Raji (cell line): Measurements from ENCODE around the gene KAT2A.

Experiments used
- POLR2A ChIP-seq: IDR thresholded peaks from 2 replicates; pipeline ENCODE4 v1.6.1; 2011; ENCODE audit warnings: low read depth, low read length, control low read depth; ENCODE audit not compliant: insufficient read depth

The KAT2A gene

DNA sequence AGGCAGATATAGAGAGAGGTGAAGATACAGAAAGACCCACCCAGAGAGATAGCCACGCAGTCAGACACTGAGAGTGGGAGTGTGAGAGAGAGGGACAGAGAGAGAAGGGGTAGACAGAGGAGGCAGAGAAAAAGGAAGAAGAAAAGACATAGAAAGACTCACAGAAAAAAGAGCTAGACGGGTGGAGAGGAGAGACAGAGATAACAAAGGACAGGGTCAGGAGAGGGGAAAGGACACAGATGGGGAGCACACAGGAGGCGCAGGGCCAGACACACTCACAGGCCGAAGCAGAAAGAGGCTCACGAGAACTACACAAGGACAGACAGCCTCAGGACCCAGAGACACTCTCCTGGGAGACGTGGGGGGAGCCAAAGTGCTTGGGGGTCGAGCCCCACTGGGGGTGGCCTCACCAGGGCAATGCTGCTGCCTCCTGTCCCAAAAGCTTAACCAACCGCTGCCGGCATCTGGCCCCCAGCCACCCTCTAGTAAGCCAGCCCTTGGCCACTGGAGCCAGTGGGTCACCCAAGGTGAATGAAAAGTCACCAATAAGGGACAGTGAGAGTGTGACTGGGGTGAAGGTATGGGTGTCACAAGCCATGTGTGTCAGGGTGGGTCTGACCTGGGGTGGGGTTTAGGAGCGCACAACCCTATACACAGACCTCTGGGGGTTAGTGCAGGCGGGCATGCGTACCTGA lies 26.6 kb downstream of the KAT2A start:
- TF ChIP-seq POLR2A, result no peak

DNA sequence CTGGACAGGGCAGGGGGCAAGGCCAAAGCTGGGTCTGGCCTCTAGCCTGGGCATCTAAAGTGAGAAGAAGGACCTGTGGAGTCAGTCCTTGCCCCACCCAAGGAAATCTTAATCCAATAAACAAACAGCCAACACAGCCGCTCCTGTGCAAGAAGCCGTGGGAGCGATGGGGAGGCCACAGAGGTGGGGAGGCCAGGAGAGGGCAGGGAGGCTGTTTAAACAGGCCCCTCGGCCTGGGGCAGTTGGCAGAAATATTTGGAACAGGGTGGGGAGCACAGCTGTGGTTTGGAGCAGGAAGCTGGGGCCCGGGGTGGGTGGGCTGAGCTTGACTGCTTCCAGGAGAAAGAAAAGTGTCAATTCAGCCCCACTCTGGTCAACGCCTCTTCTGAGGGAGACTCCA lies 28.2 kb downstream of the KAT2A start:
- no peak for TF ChIP-seq POLR2A

- TF ChIP-seq POLR2A, result no peak
These were observed 30.0 kb downstream of the KAT2A start for GRCh38 chr17:42090964-42091790.

DNA sequence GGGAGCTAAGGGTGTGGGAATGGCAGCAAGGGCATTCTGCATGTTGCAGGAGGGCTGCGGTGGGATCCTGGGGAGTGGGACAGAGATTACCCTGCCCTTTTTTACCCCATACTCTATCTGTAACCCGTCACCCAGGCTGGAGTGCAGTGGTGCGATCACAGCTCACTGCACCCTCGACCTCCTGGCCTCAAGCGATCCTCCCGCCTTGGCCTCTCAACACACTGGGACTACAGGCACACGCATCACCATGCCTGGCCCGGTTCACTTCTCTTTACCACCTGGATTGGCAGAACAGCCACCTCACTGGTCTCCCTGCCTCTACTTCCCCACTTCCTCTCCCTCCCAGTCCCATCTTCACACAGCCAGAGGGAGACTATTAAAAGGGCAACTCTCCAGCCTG lies 32.4 kb downstream of the KAT2A start:
- TF ChIP-seq POLR2A, result no peak

- TF ChIP-seq POLR2A, result no peak
These were observed 33.1 kb downstream of the KAT2A start for GRCh38 chr17:42087736-42088705.

- TF ChIP-seq POLR2A, result no peak
These were observed 34.0 kb downstream of the KAT2A start for GRCh38 chr17:42087042-42087701.

DNA sequence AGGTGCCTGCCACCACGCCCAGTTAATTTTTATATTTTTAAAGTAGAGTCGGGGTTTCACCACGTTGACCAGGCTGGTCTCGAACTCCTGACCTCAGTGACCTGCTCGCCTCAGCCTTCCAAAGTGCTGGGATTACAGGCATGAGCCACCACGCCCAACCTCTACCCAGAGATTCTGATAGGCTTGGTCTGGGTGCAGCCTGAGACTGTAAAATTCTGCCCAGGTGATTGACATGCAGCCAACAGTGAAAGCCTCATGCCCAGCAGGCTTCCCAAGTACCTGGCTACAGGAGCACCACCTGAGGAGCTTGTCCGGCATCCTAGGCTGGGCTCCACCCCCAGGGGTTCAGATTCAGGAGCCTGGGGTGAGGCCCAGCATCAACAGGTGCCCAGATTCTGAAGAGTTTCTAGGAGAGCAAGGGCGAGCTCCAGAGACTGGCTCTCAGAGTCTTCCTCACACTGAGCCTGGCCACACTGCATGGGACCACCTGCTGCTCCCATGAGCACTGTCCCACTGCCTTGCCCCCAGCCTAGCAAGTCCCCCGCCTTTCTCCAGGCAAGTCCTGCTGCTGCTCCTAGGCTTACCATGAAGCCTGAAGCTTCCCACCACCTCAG lies 39.5 kb downstream of the KAT2A start:
- TF ChIP-seq POLR2A, result no peak

- TF ChIP-seq POLR2A, result no peak
These were observed 41.6 kb downstream of the KAT2A start for GRCh38 chr17:42079541-42079940.

DNA sequence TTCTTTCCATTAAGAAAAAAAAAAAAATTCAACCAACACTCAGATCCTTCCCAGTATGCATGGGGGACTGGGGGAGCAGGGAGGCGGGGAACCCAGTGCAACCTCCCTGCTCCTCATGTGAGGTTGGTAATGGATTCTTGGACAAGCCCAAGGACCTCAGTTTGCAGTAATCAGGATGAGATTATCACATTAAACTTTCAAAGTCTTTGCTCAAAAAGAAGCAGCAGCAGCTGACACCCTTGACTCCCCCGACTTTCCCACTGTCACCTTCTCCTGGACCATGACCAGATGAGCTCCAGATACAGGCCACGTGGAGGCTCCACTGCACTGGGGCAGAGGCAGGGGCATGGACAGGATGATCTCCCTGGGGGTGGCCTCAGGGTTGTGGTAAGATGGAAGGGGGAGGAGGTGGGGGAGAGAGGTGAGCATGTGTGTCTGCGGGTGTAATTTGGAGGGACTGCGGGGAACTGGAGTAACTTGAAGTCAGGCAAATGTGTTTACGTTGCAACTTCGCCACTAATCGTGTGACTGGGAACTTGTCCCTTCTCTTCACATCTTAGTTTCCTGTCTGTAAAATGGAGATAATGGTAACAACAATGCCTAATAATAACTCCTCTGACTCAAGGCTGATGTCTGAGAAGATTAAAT lies 42.6 kb downstream of the KAT2A start:
- no peak for TF ChIP-seq POLR2A

GRCh38 chr17:42077755-42078154 lies 43.4 kb downstream of the KAT2A start:
- TF ChIP-seq POLR2A, result no peak

DNA sequence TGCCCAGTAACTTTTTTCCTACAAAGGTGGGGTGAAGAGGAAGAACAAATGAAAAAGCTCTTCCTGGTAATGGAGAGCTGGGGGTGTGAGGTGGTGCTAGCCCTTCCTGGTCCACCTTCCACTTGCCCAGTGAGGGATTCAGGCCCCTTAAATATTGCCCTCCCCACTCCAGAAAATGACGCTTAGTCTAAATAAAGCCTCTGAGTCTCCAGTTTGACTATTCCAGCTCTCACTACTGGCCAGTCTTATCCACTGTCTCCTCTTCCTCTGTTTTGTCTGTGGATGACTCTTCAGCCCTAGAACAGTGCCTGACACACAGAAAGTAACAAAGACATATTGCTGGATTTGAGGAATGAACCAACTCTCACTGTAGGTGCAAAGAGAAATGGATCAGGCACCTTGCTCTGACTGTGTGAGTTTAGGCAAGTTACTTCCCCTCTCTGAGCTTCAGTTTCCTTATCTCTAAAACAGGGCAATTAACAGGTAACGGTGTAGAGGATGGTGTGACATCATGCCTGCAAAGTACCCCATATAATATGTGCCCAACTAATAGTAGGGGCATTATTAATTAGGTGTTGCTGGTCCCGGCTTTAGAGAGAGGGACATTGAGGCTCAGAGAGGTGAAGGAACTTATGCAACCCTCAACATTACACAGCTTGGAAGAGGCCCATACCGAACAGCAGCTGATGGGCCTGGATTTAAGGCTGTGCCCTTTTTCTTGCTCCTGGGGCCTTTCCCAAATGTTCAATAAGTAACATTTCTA lies 44.2 kb downstream of the KAT2A start:
- TF ChIP-seq POLR2A, result no peak

- no peak for TF ChIP-seq POLR2A
These were observed 45.4 kb downstream of the KAT2A start for GRCh38 chr17:42075789-42076188.
